Measurements from ENCODE around the gene NIT1. TPM values are rescaled to one million over a fixed set of nuclear protein-coding genes. Genes with fewer than 3 reads are reported as not detected.
A peak's percentile ranks its signal among the peaks of the same experiment; 100 is the strongest.

The NIT1 gene, protein sequence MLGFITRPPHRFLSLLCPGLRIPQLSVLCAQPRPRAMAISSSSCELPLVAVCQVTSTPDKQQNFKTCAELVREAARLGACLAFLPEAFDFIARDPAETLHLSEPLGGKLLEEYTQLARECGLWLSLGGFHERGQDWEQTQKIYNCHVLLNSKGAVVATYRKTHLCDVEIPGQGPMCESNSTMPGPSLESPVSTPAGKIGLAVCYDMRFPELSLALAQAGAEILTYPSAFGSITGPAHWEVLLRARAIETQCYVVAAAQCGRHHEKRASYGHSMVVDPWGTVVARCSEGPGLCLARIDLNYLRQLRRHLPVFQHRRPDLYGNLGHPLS
- total RNA-seq (2021; ENCODE audit: unreplicated experiment): 65.9 TPM
- polyA plus RNA-seq (2012): 106 and 111 TPM in 2 replicates
- percentile 96 among the genes with signal in this experiment for Bru-seq, nascent RNA
- percentile 89 among the genes with signal in this experiment for BruChase-seq, experiment 1, labeled RNA remaining after a 6-hour chase
- percentile 88 among the genes with signal in this experiment for BruChase-seq, experiment 2, labeled RNA remaining after a 2-hour chase
- long read RNA-seq, transcript NIT1-203 (7 exons, 1,362 nt): minor isoform, 15 of 67 reads
- long read RNA-seq, transcript NIT1-216 (6 exons, 1,351 nt): major isoform, 18 of 67 reads
- long read RNA-seq, partial matches to known transcripts: 17 of 67 reads
- long read RNA-seq, other reads (novel, unspliced or antisense): 16 of 67 reads

DNA sequence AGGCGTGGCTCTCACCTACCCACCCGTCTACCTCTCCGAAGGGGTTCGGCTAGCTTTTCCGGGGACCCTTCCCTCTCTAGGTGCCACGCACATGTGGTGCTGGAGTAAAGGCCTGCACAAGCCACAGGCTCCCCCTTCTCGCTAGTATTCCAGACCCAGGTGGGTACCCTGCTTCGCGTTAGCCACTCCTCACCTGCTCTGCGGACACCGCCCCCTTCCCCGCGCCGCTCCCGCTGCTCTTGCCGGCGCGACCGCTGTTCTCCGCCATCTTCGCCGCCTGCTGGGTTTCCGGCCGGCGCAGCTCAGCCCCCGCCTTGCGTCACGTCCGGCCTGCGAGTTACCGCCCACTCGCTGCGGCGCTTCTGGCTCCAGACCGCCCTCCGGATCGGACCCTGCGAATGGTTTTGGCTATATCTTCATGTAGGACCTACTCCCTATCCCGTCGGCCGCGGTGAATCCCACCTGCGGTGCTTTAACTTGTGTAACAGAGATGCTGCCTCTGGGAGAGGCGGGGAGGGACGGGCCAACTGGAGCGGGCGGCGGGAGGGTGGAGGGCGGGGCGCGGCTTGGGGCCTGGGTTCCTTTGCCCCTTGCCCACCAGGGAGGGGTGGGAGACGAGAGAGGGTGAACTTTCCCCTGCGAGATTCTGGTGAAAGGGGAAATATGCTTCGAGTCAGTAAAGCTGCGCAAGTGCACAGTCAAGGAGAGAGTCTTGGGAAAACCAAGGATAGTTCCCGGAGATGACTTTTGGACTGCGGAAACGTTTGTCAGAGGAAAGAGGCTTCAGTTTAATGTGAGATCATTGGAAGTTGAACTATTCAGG is at the start of gene NIT1, which contains the start of gene PFDN2:
TSS of gene NIT1 (plus strand) at position 347 of the 823 bp plus-strand sequence. CDS start at position 419, 72 bp downstream.
TSS of gene PFDN2 (minus strand) at position 279 of the 823 bp plus-strand sequence. CDS start at position 268, 11 bp downstream.
- TF ChIP-seq ELF1 (IDR thresholded peaks at IDR 0.05; ENCODE audit: borderline replicate concordance, low read depth) (no peak), ZNF274 (IDR thresholded peaks at IDR 0.05; ENCODE audit: low read depth, low read length) (no peak), JUND (IDR thresholded peaks at IDR 0.05) (no peak), YY1 (IDR thresholded peaks at IDR 0.05; ENCODE audit: extremely low read depth, insufficient replicate concordance, low read depth, low read length) (peak; percentile 95), ZFX (IDR thresholded peaks at IDR 0.05) (0 out of 2 replicates have a peak, but pooled peaks have one; percentile 34), POLR2A (IDR thresholded peaks at IDR 0.05; ENCODE audit: borderline replicate concordance, extremely low read depth, insufficient read depth, insufficient read length) (peak; percentile 65), TCF7L2 (IDR thresholded peaks at IDR 0.05; ENCODE audit: borderline replicate concordance, extremely low read depth, insufficient read depth, insufficient read length) (no peak), SIN3A (IDR thresholded peaks at IDR 0.05; ENCODE audit: low read depth) (no peak), EGR1 (IDR thresholded peaks at IDR 0.05; ENCODE audit: low read depth) (no peak), CEBPB (IDR thresholded peaks at IDR 0.05; ENCODE audit: low read depth) (no peak), SP1 (IDR thresholded peaks at IDR 0.05; ENCODE audit: low read depth) (no peak), POLR2AphosphoS5 (IDR thresholded peaks at IDR 0.05; ENCODE audit: low read depth, low read length) (peak; percentile 73)
- TF ChIP-seq, protein P1, sequence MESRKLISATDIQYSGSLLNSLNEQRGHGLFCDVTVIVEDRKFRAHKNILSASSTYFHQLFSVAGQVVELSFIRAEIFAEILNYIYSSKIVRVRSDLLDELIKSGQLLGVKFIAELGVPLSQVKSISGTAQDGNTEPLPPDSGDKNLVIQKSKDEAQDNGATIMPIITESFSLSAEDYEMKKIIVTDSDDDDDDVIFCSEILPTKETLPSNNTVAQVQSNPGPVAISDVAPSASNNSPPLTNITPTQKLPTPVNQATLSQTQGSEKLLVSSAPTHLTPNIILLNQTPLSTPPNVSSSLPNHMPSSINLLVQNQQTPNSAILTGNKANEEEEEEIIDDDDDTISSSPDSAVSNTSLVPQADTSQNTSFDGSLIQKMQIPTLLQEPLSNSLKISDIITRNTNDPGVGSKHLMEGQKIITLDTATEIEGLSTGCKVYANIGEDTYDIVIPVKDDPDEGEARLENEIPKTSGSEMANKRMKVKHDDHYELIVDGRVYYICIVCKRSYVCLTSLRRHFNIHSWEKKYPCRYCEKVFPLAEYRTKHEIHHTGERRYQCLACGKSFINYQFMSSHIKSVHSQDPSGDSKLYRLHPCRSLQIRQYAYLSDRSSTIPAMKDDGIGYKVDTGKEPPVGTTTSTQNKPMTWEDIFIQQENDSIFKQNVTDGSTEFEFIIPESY (IDR thresholded peaks at IDR 0.05; ENCODE audit: extremely low read depth, insufficient replicate concordance, low read length): no peak
- TF ChIP-seq, protein P2, sequence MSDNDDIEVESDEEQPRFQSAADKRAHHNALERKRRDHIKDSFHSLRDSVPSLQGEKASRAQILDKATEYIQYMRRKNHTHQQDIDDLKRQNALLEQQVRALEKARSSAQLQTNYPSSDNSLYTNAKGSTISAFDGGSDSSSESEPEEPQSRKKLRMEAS (IDR thresholded peaks at IDR 0.05): no peak
- H3K4me3 ChIP-seq (replicated peaks in 1 of 2; ENCODE audit: low read depth in 1 of 2, low read length in 2 of 2): peak within 1 kb of the TSS; percentile 68 to 98
- peak; percentile 77 for DNase-seq (ENCODE audit: low read depth, low spot score)
- POLR2A ChIA-PET: interaction anchor here (0.7 to 2.7 kb wide), 12 partner anchors 10 to 95 kb away, joined by 3 to 16 read pairs (median 4); partner anchors contain the start of genes DEDD, PPOX, UFC1 and USF1
- H3K9ac ChIP-seq (ENCODE audit: low read length): peak within 1 kb of the TSS; percentile 97
- H2AFZ ChIP-seq (ENCODE audit: low read depth, low read length, poor library complexity, severe bottlenecking): no peak within 1 kb of the TSS
- ATAC-seq: peak; percentile 69
- CTCF ChIA-PET: interaction anchor here (1.0 kb wide), 1 partner anchor 15 kb away, joined by 3 read pairs; the partner anchor contains the start of gene DEDD
- peaks cover 17 to 36% of the 10 kb centered on the region in 2 experiments for H3K36me3 ChIP-seq (ENCODE audit: control insufficient read depth in 1 of 2, insufficient read depth in 2 of 2, low read length in 2 of 2)
- H4K20me1 ChIP-seq (ENCODE audit: insufficient read depth): no peaks in the 10 kb centered on the region
- H3K27ac ChIP-seq (ENCODE audit: low read depth, low read length): peak within 1 kb of the TSS; percentile 91
- H3K9me2 ChIP-seq (ENCODE audit: insufficient read depth): no peaks in the 10 kb centered on the region
- H3K4me1 ChIP-seq (ENCODE audit: control insufficient read depth in 1 of 2, insufficient read depth in 2 of 2, low read length in 2 of 2): peaks cover 34 to 61% of the 10 kb centered on the region in 2 experiments
- H3K4me2 ChIP-seq (ENCODE audit: low read length): peak within 1 kb of the TSS; percentile 84
- RAD21 ChIA-PET (ENCODE audit: low non-redundant PET in 1 of 2, low total read pairs in 2 of 2, uncharacterized antibody in 2 of 2, unreplicated experiment in 2 of 2): interaction anchor here in 1 of 2 experiments (1.2 kb wide), 1 partner anchor 15 kb away, joined by 3 read pairs; the partner anchor contains the start of gene DEDD
- intact Hi-C loops (cut with micrococcal nuclease): loop anchor here (1.0 to 5.0 kb wide), 5 partner anchors 15 to 264 kb away; partner anchors contain the start of genes DEDD, F11R and USF1
- no TSS peak for BruUV-seq (replicated peaks)
- H3K79me2 ChIP-seq (ENCODE audit: insufficient read depth, low read length): peaks cover 76% of the 10 kb centered on the region
- no peaks in the 10 kb centered on the region for H3K27me3 ChIP-seq (ENCODE audit: insufficient read depth, low read length)
- no peaks in the 10 kb centered on the region for H3K9me3 ChIP-seq (ENCODE audit: control insufficient read depth in 1 of 2, insufficient read depth in 1 of 2, low read depth in 1 of 2, low read length in 2 of 2)

All from HCT116 (cell line).